Activated T-helper 1 cell treated with anti-CD3 and anti-CD28 coated beads, Interleukin-2, amount 50 U/mL, for 16 hours (primary cell): ENCODE results near the gene NOXO1.

Source experiments
- DNase-seq, 2 donors: peaks; one replicate each; pipeline ENCODE4 v3.0.0-alpha.2; 2020; ENCODE audit warnings: low read depth in 1 of 2, low spot score in 1 of 2

The NOXO1 gene

GRCh38 chr16:1981398-1981836 is at the start of gene NOXO1:
NOXO1 (minus strand) TSS chr16:1981469; CDS start chr16:1981179, 290 bp downstream.
- no peak for DNase-seq

- no peak for DNase-seq
These were observed 48.8 kb upstream of the NOXO1 start for GRCh38 chr16:2030036-2030435.

- no peak for DNase-seq
These were observed 48.1 kb upstream of the NOXO1 start for GRCh38 chr16:2029350-2029749.

GRCh38 chr16:2028620-2029220 is 47.5 kb upstream of the NOXO1 start:
- no peak for DNase-seq

GRCh38 chr16:2028146-2028545 is 46.9 kb upstream of the NOXO1 start:
- DNase-seq, result no peak

GRCh38 chr16:2027024-2028010 is 46.0 kb upstream of the NOXO1 start:
- DNase-seq, result no peak

- DNase-seq, result no peak
These were observed 45.3 kb upstream of the NOXO1 start, which contains the start of gene NHERF2 for GRCh38 chr16:2026461-2027023. NHERF2 (plus strand) TSS chr16:2026902; CDS start chr16:2027006, 104 bp downstream.

GRCh38 chr16:2025878-2026460 is 44.7 kb upstream of the NOXO1 start:
- no peak for DNase-seq

GRCh38 chr16:2025251-2025650 is 44.0 kb upstream of the NOXO1 start:
- DNase-seq, result no peak

GRCh38 chr16:2024032-2024420 is 42.8 kb upstream of the NOXO1 start:
- DNase-seq, result no peak

GRCh38 chr16:2023092-2024031 is 42.1 kb upstream of the NOXO1 start:
- DNase-seq, result peak; percentile 95 to 96

GRCh38 chr16:2022723-2023091 is 41.4 kb upstream of the NOXO1 start:
- no peak for DNase-seq

- DNase-seq, result no peak
These were observed 38.9 kb upstream of the NOXO1 start for GRCh38 chr16:2019921-2020831.

GRCh38 chr16:2019518-2019920 is 38.2 kb upstream of the NOXO1 start, which contains the start of gene NPW:
NPW (plus strand) TSS chr16:2019785.
- no peak for DNase-seq

- no peak for DNase-seq
These were observed 35.2 kb upstream of the NOXO1 start for GRCh38 chr16:2016407-2016922.

GRCh38 chr16:2015947-2016208 is 34.6 kb upstream of the NOXO1 start:
- DNase-seq, result no peak

GRCh38 chr16:2015117-2015946 is 34.1 kb upstream of the NOXO1 start:
- DNase-seq, result no peak

- no peak for DNase-seq
These were observed 32.3 kb upstream of the NOXO1 start for GRCh38 chr16:2013527-2013926.
